Mammary epithelial cell (primary cell): ENCODE measurements around the gene KCNJ9.

Experiments
- CTCF ChIP-seq, 2 donors: IDR thresholded peaks in 1 of 2; conservative IDR thresholded peaks in 1 of 2; 2 replicates each; pipeline ENCODE4 v1.5.1; 2011 to 2012; ENCODE audit warnings: inconsistent platforms in 2 of 2, low read length in 2 of 2, mild to moderate bottlenecking in 2 of 2, control low read depth in 1 of 2, low read depth in 1 of 2; ENCODE audit not compliant: insufficient read depth in 1 of 2; ENCODE audit errors: extremely low read depth in 1 of 2
- EZH2 ChIP-seq: IDR thresholded peaks from 2 replicates; pipeline ENCODE4 v1.6.1; 2012; ENCODE audit warnings: low read length, inconsistent platforms, borderline replicate concordance

- TF ChIP-seq CTCF (conservative IDR thresholded peaks at IDR 0.05 in 1 of 2, IDR thresholded peaks at IDR 0.05 in 1 of 2; ENCODE audit: extremely low read depth in 1 of 2, insufficient read depth in 1 of 2, low read depth in 1 of 2, low read length in 2 of 2) (no peak), EZH2 (no peak)
Observed at GRCh38 chr1:160097151-160097910, 16.0 kb downstream of the KCNJ9 start.
